Esophagus muscularis mucosa (tissue), 4 donors: ENCODE measurements around the gene TRIM29.

ENCODE experiments used
- CTCF ChIP-seq, 3 experiments: fragments of 200-600 bp in 2 of 3; fragments of 450-650 bp in 1 of 3; sonication (generic) in 2 of 3; IDR thresholded peaks; one replicate each; pipeline ENCODE4 v1.5.1; 2017 to 2019; ENCODE audit warnings: antibody characterized with exemption in 3 of 3, mild to moderate bottlenecking in 2 of 3, moderate library complexity in 1 of 3
- EP300 ChIP-seq: sonication (generic); formaldehyde crosslinking; IDR thresholded peaks from one replicate; pipeline ENCODE4 v1.6.1; 2017; ENCODE audit warnings: antibody characterized with exemption
- POLR2A ChIP-seq: fragments of 450-650 bp; IDR thresholded peaks from one replicate; pipeline ENCODE4 v1.6.1; 2017; ENCODE audit warnings: antibody characterized with exemption, moderate library complexity, mild to moderate bottlenecking, low read depth
- POLR2AphosphoS5 ChIP-seq, 2 donors: sonication (generic); formaldehyde crosslinking; IDR thresholded peaks; one replicate each; pipeline ENCODE4 v1.6.1; 2017; ENCODE audit warnings: antibody characterized with exemption in 2 of 2

- TF ChIP-seq POLR2A = no peak
- TF ChIP-seq EP300 = no peak
- no peak for TF ChIP-seq CTCF (IDR thresholded peaks at IDR 0.05)
- TF ChIP-seq POLR2AphosphoS5 (IDR thresholded peaks at IDR 0.05) = peak in 1 of 2 donors; percentile 26
These were observed 47.2 kb upstream of the TRIM29 start for GRCh38 chr11:120184946-120185705.
